Stimulated activated CD4-positive, alpha-beta T cell treated with anti-CD3 and anti-CD28 coated beads, Interleukin-12 subunit alpha, Interleukin-12 subunit beta, amount 100 ng/mL, for 4 hours (primary cell): Measurements from ENCODE around the gene UBL7.
"Not testable (repeated sequence)": the region's sequence is repeated elsewhere in the genome, so short reads cannot be mapped to it uniquely, and the experiment has no call there.

Source experiments
- DNase-seq: peaks from one replicate; pipeline ENCODE4 v3.0.0-alpha.2; 2020

The UBL7 gene

GRCh38 chr15:74463634-74464033 lies 2.7 kb upstream of the UBL7 start:
- no peak for DNase-seq

- DNase-seq: no peak
Measured at GRCh38 chr15:74461847-74462511, 1.0 kb upstream of the UBL7 start.

GRCh38 chr15:74460298-74460697 lies 662 bp downstream of the UBL7 start:
- DNase-seq: no peak

- DNase-seq: not testable (repeated sequence)
Measured at GRCh38 chr15:74459798-74460197, 1.2 kb downstream of the UBL7 start.

GRCh38 chr15:74458473-74458872 lies 2.5 kb downstream of the UBL7 start:
- no peak for DNase-seq

- not testable (repeated sequence) for DNase-seq
Measured at GRCh38 chr15:74457036-74457435, 3.9 kb downstream of the UBL7 start.

- DNase-seq: no peak
Measured at GRCh38 chr15:74454764-74455500, 6.0 kb downstream of the UBL7 start.

- DNase-seq: no peak
Measured at GRCh38 chr15:74453925-74454763, 6.8 kb downstream of the UBL7 start.

GRCh38 chr15:74451861-74452835 lies 8.8 kb downstream of the UBL7 start:
- no peak for DNase-seq

- DNase-seq: no peak
Measured at GRCh38 chr15:74451322-74451721, 9.6 kb downstream of the UBL7 start.

GRCh38 chr15:74449643-74450205 lies 11.2 kb downstream of the UBL7 start:
- DNase-seq: no peak

GRCh38 chr15:74449095-74449494 lies 11.9 kb downstream of the UBL7 start:
- DNase-seq: no peak

- DNase-seq: no peak
Measured at GRCh38 chr15:74445816-74446763, 14.9 kb downstream of the UBL7 start.

- no peak for DNase-seq
Measured at GRCh38 chr15:74444106-74445062, 16.6 kb downstream of the UBL7 start.

GRCh38 chr15:74443100-74443909 lies 17.7 kb downstream of the UBL7 start:
- DNase-seq: no peak

GRCh38 chr15:74442604-74443003 lies 18.4 kb downstream of the UBL7 start:
- no peak for DNase-seq

GRCh38 chr15:74442063-74442462 lies 18.9 kb downstream of the UBL7 start:
- no peak for DNase-seq

- no peak for DNase-seq
Measured at GRCh38 chr15:74441248-74441941, 19.6 kb downstream of the UBL7 start.
